ENCODE data around the gene SMARCAL1. TPM values are rescaled to one million over a fixed set of nuclear protein-coding genes. Genes with fewer than 3 reads are reported as not detected.

SMARCAL1 gene
- total RNA-seq, 2 experiments from 2014 or later = 26.8 to 29.9 TPM

DNA sequence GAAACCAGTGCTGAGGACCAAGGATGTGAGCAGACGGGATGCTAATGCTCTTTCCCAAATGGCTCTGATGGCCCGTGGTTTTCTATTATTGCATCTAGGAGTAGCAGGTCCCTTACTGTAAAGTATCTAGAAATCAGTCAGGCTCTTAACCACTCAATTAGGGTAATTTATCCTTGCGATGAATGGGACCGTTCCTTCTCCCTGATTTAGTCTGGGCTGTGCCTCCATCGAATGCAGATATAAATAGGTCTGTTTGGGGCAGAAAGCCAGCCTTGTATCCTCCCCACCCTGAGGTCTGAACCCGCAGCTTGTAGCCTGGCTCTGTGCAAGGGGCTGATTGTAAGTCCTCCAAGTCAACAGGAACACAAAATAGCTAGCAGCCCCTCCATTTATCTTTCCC lies 9.5 kb upstream of the SMARCAL1 start:
- DNase-seq = no peak
- ATAC-seq = no peak
- H3K27me3 Mint-ChIP-seq (ENCODE audit: low read depth) = peaks cover 17% of the 10 kb centered on the region
- ChIA-PET CTCF (interaction anchor here (0.6 to 3.9 kb wide), 7 partner anchors 14 to 188 kb away, joined by 3 to 25 read pairs (median 10); no protein-coding TSS in a partner anchor), POLR2A (no interaction called here)
- H3K4me1 Mint-ChIP-seq (ENCODE audit: low read depth) = no peaks in the 10 kb centered on the region
- H3K4me3 Mint-ChIP-seq = no peak overlapping the region
- H3K9me3 Mint-ChIP-seq (ENCODE audit: insufficient read depth) = no peaks in the 10 kb centered on the region
- no peaks in the 10 kb centered on the region for H3K36me3 Mint-ChIP-seq (ENCODE audit: low read depth)
- H3K27ac Mint-ChIP-seq = no peak overlapping the region

- ATAC-seq (peak; percentile 88), DNase-seq (peak; percentile 63)
- Mint-ChIP-seq H3K27ac (no peak overlapping the region), H3K27me3 (ENCODE audit: low read depth) (peaks cover 25% of the 10 kb centered on the region), H3K4me1 (ENCODE audit: low read depth) (no peaks in the 10 kb centered on the region), H3K36me3 (ENCODE audit: low read depth) (no peaks in the 10 kb centered on the region), H3K9me3 (ENCODE audit: insufficient read depth) (no peaks in the 10 kb centered on the region), H3K4me3 (no peak overlapping the region)
- POLR2A ChIA-PET = interaction anchor here (2.0 kb wide), 1 partner anchor 181 kb away, joined by 7 read pairs; no protein-coding TSS in a partner anchor
- CTCF ChIA-PET = interaction anchor here (0.7 to 3.9 kb wide), 34 partner anchors 8 to 294 kb away, joined by 3 to 25 read pairs (median 4); partner anchors contain the start of genes RPL37A, SMARCAL1 and XRCC5
These were observed 8.2 kb upstream of the SMARCAL1 start for GRCh38 chr2:216404010-216404618.

DNA sequence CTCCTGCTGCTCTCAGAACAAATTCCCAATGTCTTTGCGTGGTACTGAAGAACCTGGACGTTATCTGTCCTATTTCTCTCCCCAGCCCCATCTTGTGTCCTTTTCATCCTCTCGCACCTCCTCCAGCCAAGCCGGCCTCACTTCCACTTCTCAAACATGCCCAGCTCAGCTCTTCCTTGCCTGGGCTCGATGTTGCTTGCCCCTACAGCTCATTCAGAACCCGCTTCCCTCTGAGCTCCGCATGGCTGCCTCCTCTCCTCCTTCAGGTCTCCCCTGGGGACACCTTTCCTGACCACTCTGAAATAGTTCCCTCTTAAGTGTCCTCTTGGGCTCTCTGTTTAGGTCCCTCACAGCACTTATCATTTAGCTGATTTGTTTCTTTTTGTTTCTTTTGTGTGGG lies 6.7 kb upstream of the SMARCAL1 start:
- Mint-ChIP-seq H3K36me3 (ENCODE audit: low read depth) (no peaks in the 10 kb centered on the region), H3K27ac (no peak overlapping the region), H3K4me3 (no peak overlapping the region), H3K9me3 (ENCODE audit: insufficient read depth) (no peaks in the 10 kb centered on the region), H3K27me3 (ENCODE audit: low read depth) (peaks cover 23% of the 10 kb centered on the region), H3K4me1 (ENCODE audit: low read depth) (peaks cover 3% of the 10 kb centered on the region)
- ChIA-PET CTCF (interaction anchor here (0.7 to 3.9 kb wide), 7 partner anchors 10 to 285 kb away, joined by 3 to 22 read pairs (median 4); no protein-coding TSS in a partner anchor), POLR2A (interaction anchor here (0.5 to 2.0 kb wide), 2 partner anchors 18 to 183 kb away, joined by 3 to 7 read pairs; no protein-coding TSS in a partner anchor)
- ATAC-seq = no peak
- DNase-seq = no peak

DNA sequence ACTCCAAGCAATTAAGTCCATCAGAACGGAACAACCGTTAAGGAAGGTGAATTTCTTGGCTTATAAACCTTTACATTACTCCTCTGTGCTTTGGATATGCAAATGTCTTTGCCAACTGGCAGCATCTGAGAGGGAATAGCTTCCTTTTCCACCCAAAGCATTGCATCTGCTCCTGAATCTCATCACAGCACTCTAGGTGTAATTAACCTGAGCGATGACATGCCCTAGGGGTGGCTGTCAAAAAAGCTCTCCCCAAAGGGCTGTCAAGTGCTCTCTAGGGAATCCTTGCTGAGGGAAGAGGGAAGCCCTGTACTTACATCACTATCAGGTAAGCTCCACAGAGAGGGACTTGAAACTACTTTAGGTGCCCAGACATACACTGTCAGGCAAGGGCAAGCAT lies 5.5 kb upstream of the SMARCAL1 start:
- ChIA-PET POLR2A (no interaction called here), CTCF (interaction anchor here (1.2 to 1.7 kb wide), 2 partner anchors 54 to 184 kb away, joined by 4 to 5 read pairs; no protein-coding TSS in a partner anchor)
- DNase-seq = no peak
- Mint-ChIP-seq H3K36me3 (ENCODE audit: low read depth) (no peaks in the 10 kb centered on the region), H3K4me3 (no peak overlapping the region), H3K27ac (no peak overlapping the region), H3K4me1 (ENCODE audit: low read depth) (peaks cover 10% of the 10 kb centered on the region), H3K9me3 (ENCODE audit: insufficient read depth) (no peaks in the 10 kb centered on the region), H3K27me3 (ENCODE audit: low read depth) (peaks cover 23% of the 10 kb centered on the region)
- ATAC-seq = no peak

- Mint-ChIP-seq H3K4me1 (ENCODE audit: low read depth) (peaks cover 21% of the 10 kb centered on the region), H3K4me3 (no peak overlapping the region), H3K27me3 (ENCODE audit: low read depth) (peaks cover 23% of the 10 kb centered on the region), H3K36me3 (ENCODE audit: low read depth) (peaks cover 2% of the 10 kb centered on the region), H3K27ac (no peak overlapping the region), H3K9me3 (ENCODE audit: insufficient read depth) (no peaks in the 10 kb centered on the region)
- no peak for DNase-seq
- POLR2A ChIA-PET = no interaction called here
- ATAC-seq = no peak
- CTCF ChIA-PET = interaction anchor here (1.0 to 1.7 kb wide), 3 partner anchors 56 to 122 kb away, joined by 3 to 4 read pairs (median 4); no protein-coding TSS in a partner anchor
These were observed 3.6 kb upstream of the SMARCAL1 start for GRCh38 chr2:216408426-216409290.

GRCh38 chr2:216410550-216410949 lies 1.7 kb upstream of the SMARCAL1 start:
- Mint-ChIP-seq H3K36me3 (ENCODE audit: low read depth) (peaks cover 16% of the 10 kb centered on the region), H3K4me1 (ENCODE audit: low read depth) (peaks cover 25% of the 10 kb centered on the region), H3K4me3 (no peak overlapping the region), H3K9me3 (ENCODE audit: insufficient read depth) (no peaks in the 10 kb centered on the region), H3K27me3 (ENCODE audit: low read depth) (peaks cover 21% of the 10 kb centered on the region), H3K27ac (no peak overlapping the region)
- ChIA-PET POLR2A (no interaction called here), CTCF (interaction anchor here (0.6 to 1.2 kb wide), 3 partner anchors 9 to 301 kb away, joined by 3 to 4 read pairs (median 4); no protein-coding TSS in a partner anchor)
- no peak for DNase-seq
- ATAC-seq = no peak

DNA sequence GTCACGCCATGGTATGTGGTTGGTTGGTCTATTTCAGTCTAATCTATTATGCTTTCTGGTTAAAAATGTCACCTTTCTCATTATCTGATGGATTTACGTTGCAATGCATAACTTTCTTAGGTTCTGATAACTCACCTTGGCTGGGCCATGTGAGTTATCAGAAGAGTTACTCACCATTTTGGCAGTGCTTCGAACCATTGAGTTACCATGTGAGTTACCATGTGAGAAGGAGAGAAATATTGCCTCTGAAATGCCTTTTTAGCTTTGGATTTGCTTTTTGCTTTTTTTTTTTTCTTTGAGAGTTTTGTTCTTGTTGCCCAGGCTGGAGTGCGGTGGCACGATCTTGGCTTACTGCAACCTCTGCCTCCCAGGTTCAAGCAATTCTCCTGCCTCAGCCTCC lies 1.6 kb downstream of the SMARCAL1 start:
- H3K27ac Mint-ChIP-seq = no peak overlapping the region
- no peak for DNase-seq
- peak overlapping the region; percentile 87 for H3K4me3 Mint-ChIP-seq
- peaks cover 35% of the 10 kb centered on the region for H3K36me3 Mint-ChIP-seq (ENCODE audit: low read depth)
- ChIA-PET POLR2A (no interaction called here), CTCF (interaction anchor here (3.7 kb wide), 1 partner anchor 9 kb away, joined by 20 read pairs; no protein-coding TSS in a partner anchor)
- peaks cover 36% of the 10 kb centered on the region for H3K4me1 Mint-ChIP-seq (ENCODE audit: low read depth)
- H3K27me3 Mint-ChIP-seq (ENCODE audit: low read depth) = no peaks in the 10 kb centered on the region
- no peak for ATAC-seq
- no peaks in the 10 kb centered on the region for H3K9me3 Mint-ChIP-seq (ENCODE audit: insufficient read depth)

DNA sequence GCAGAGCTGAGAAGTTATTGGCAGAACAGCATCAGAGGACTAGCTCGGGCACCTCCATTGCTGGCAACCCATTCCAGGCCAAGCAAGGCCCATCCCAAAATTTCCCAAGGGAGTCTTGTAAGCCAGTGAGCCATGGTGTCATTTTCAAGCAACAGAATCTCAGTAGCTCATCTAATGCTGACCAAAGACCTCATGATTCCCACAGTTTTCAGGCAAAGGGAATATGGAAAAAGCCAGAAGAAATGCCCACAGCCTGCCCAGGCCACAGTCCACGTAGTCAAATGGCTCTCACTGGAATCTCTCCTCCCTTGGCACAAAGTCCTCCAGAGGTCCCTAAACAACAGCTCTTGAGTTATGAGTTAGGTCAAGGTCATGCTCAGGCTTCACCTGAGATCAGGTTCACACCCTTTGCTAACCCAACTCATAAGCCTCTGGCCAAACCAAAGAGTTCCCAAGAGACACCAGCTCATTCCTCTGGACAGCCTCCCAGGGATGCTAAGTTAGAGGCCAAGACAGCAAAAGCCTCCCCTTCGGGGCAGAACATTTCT lies 2.6 kb downstream of the SMARCAL1 start:
- Mint-ChIP-seq H3K9me3 (ENCODE audit: insufficient read depth) (no peaks in the 10 kb centered on the region), H3K27me3 (ENCODE audit: low read depth) (no peaks in the 10 kb centered on the region), H3K4me1 (ENCODE audit: low read depth) (peaks cover 36% of the 10 kb centered on the region), H3K27ac (no peak overlapping the region), H3K4me3 (no peak overlapping the region), H3K36me3 (ENCODE audit: low read depth) (peaks cover 38% of the 10 kb centered on the region)
- CTCF ChIA-PET = interaction anchor here (3.7 kb wide), 1 partner anchor 10 kb away, joined by 20 read pairs; no protein-coding TSS in a partner anchor
- DNase-seq (no peak), ATAC-seq (no peak)
- POLR2A ChIA-PET = interaction anchor here (1.6 kb wide), 1 partner anchor 83 kb away, joined by 4 read pairs; no protein-coding TSS in a partner anchor

DNA sequence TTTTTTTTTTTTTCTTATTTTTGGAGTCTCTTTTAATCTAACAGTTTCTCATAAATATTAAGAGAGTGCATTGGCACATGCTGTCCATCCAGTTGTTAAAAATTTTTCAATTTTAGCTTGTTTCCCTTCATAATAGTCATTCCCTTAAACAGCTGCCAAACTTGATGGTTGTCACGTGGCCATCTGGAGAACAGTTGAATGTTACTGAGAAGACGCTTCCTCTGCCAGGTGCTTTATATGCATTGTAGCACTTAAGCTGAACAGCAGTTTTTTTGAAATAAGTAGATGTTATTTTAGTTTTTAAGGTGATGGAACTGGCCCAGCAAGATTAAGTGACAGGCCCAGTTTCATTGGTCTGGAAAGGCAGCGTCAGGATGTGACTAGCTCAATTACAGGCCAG lies 3.3 kb downstream of the SMARCAL1 start:
- no peak for ATAC-seq
- POLR2A ChIA-PET = interaction anchor here (1.6 kb wide), 1 partner anchor 82 kb away, joined by 4 read pairs; no protein-coding TSS in a partner anchor
- Mint-ChIP-seq H3K4me3 (no peak overlapping the region), H3K9me3 (ENCODE audit: insufficient read depth) (no peaks in the 10 kb centered on the region), H3K27me3 (ENCODE audit: low read depth) (no peaks in the 10 kb centered on the region), H3K27ac (no peak overlapping the region), H3K4me1 (ENCODE audit: low read depth) (peaks cover 33% of the 10 kb centered on the region), H3K36me3 (ENCODE audit: low read depth) (peaks cover 45% of the 10 kb centered on the region)
- CTCF ChIA-PET = interaction anchor here (1.3 to 3.7 kb wide), 3 partner anchors 10 to 306 kb away, joined by 3 to 20 read pairs (median 4); partner anchors contain the start of gene XRCC5
- no peak for DNase-seq

GRCh38 chr2:216416571-216417307 lies 4.5 kb downstream of the SMARCAL1 start:
- Mint-ChIP-seq H3K27ac (no peak overlapping the region), H3K9me3 (ENCODE audit: insufficient read depth) (no peaks in the 10 kb centered on the region), H3K36me3 (ENCODE audit: low read depth) (peaks cover 49% of the 10 kb centered on the region), H3K27me3 (ENCODE audit: low read depth) (no peaks in the 10 kb centered on the region), H3K4me1 (ENCODE audit: low read depth) (peaks cover 26% of the 10 kb centered on the region), H3K4me3 (no peak overlapping the region)
- no peak for DNase-seq
- ATAC-seq = no peak
- POLR2A ChIA-PET = no interaction called here
- CTCF ChIA-PET = interaction anchor here (0.7 to 3.7 kb wide), 5 partner anchors 12 to 308 kb away, joined by 3 to 20 read pairs (median 3); partner anchors contain the start of gene XRCC5

- DNase-seq (no peak), ATAC-seq (no peak)
- H3K4me1 Mint-ChIP-seq (ENCODE audit: low read depth) = peaks cover 16% of the 10 kb centered on the region
- POLR2A ChIA-PET = no interaction called here
- no peak overlapping the region for H3K4me3 Mint-ChIP-seq
- H3K27me3 Mint-ChIP-seq (ENCODE audit: low read depth) = no peaks in the 10 kb centered on the region
- H3K27ac Mint-ChIP-seq = no peak overlapping the region
- H3K9me3 Mint-ChIP-seq (ENCODE audit: insufficient read depth) = no peaks in the 10 kb centered on the region
- CTCF ChIA-PET = no interaction called here
- peaks cover 66% of the 10 kb centered on the region for H3K36me3 Mint-ChIP-seq (ENCODE audit: low read depth)
These were observed 6.7 kb downstream of the SMARCAL1 start for GRCh38 chr2:216418981-216419380.
